ENCODE measurements around the gene PRKCQ.

The PRKCQ gene

DNA sequence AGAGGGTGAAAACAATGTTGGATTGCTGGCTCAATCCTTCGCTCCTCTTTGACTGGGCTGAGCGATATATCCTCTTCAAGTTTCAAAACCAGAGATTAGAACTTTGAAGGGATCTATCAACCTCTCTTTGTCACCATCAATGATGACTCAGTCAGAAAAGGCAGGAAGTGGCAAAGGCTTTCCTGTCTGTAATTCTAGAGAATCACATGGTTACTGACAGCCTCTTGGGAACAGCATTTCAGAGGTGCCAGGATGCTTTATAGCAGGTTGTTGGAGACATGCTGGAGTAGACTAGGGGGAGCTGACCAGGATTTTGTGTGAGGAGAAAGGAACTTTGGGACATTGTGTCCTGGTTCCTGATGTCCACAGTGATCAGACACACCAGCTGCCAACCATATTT lies 81.3 kb downstream of the PRKCQ start:
- Histone ChIP-seq H4K12ac (ENCODE audit: low read depth, low read length) (no peak overlapping the region), H3K4me2 (ENCODE audit: low read length) (no peak overlapping the region), H3K18ac (ENCODE audit: low read length) (no peak overlapping the region), H3K9me3 (ENCODE audit: insufficient read depth, low read depth, low read length) (no peaks in the 10 kb centered on the region), H3K27ac (ENCODE audit: low read depth, low read length) (no peak overlapping the region), H3K36me3 (ENCODE audit: control insufficient read depth in 1 of 2, insufficient read depth in 2 of 2, low read length in 2 of 2) (no peaks in the 10 kb centered on the region), H2BK5ac (ENCODE audit: low read depth, low read length, poor library complexity) (no peak overlapping the region), H3K4me1 (ENCODE audit: control insufficient read depth in 1 of 2, insufficient read depth in 2 of 2, low read length in 2 of 2) (peaks cover 0 to 4% of the 10 kb centered on the region in 2 experiments), H4K8ac (ENCODE audit: low read depth, low read length) (no peak overlapping the region), H2BK120ac (ENCODE audit: insufficient read depth, low read length, poor library complexity) (no peak overlapping the region), H2AK5ac (ENCODE audit: low read length) (no peak overlapping the region), H4K91ac (ENCODE audit: low read depth, low read length) (no peak overlapping the region), H3K4me3 (ENCODE audit: low read depth, low read length) (no peak overlapping the region), H3K4ac (ENCODE audit: low read depth, low read length) (no peak overlapping the region), H3K79me1 (ENCODE audit: low read length) (no peaks in the 10 kb centered on the region), H3K79me2 (ENCODE audit: control insufficient read depth, insufficient read depth, low read length, poor library complexity) (no peaks in the 10 kb centered on the region), H3K27me3 (ENCODE audit: insufficient read depth, low read length) (no peaks in the 10 kb centered on the region), H2AFZ (ENCODE audit: insufficient read depth, low read length, poor library complexity) (no peak overlapping the region), H3K14ac (ENCODE audit: low read length) (no peak overlapping the region), H2BK12ac (ENCODE audit: low read length) (no peak overlapping the region), H3K9ac (ENCODE audit: low read length) (no peak overlapping the region), H3K23ac (ENCODE audit: low read length) (no peak overlapping the region)
- no peak for DNase-seq
- no CpG with 5 or more reads among the region's 2 CpGs for WGBS (ENCODE audit: extremely low coverage, insufficient coverage, insufficient read length)

DNA sequence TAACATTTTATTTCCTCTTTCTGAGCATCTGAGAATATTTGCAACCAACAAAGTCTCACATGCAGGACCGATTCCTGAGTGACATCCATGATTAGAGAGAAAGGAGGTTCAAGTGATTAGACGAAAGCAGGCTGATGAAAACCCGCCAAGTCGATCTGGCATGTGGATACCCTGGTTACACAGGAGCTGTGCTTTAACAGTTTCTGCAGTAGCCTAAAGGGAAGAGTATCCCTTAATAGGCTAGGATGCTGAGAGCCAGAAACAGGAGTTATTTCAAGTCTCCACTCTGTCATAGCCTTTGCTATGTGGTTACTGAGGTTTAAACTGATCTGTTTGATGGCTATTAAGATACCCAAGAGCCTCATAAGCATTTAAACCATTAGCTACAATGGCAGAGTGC lies 82.5 kb downstream of the PRKCQ start:
- Histone ChIP-seq H3K23ac (ENCODE audit: low read length) (no peak overlapping the region), H3K27me3 (ENCODE audit: insufficient read depth, low read length) (no peaks in the 10 kb centered on the region), H3K14ac (ENCODE audit: low read length) (no peak overlapping the region), H2AK5ac (ENCODE audit: low read length) (no peak overlapping the region), H3K27ac (ENCODE audit: low read depth, low read length) (no peak overlapping the region), H3K79me1 (ENCODE audit: low read length) (no peaks in the 10 kb centered on the region), H4K12ac (ENCODE audit: low read depth, low read length) (no peak overlapping the region), H2AFZ (ENCODE audit: insufficient read depth, low read length, poor library complexity) (no peak overlapping the region), H2BK5ac (ENCODE audit: low read depth, low read length, poor library complexity) (no peak overlapping the region), H3K18ac (ENCODE audit: low read length) (no peak overlapping the region), H2BK12ac (ENCODE audit: low read length) (no peak overlapping the region), H4K91ac (ENCODE audit: low read depth, low read length) (no peak overlapping the region), H3K9me3 (ENCODE audit: insufficient read depth, low read depth, low read length) (no peaks in the 10 kb centered on the region), H4K8ac (ENCODE audit: low read depth, low read length) (no peak overlapping the region), H2BK120ac (ENCODE audit: insufficient read depth, low read length, poor library complexity) (no peak overlapping the region), H3K79me2 (ENCODE audit: control insufficient read depth, insufficient read depth, low read length, poor library complexity) (no peaks in the 10 kb centered on the region), H3K4me2 (ENCODE audit: low read length) (no peak overlapping the region), H3K4me3 (ENCODE audit: low read depth, low read length) (no peak overlapping the region), H3K9ac (ENCODE audit: low read length) (no peak overlapping the region), H3K4me1 (ENCODE audit: control insufficient read depth in 1 of 2, insufficient read depth in 2 of 2, low read length in 2 of 2) (peaks cover 0 to 4% of the 10 kb centered on the region in 2 experiments), H3K4ac (ENCODE audit: low read depth, low read length) (no peak overlapping the region), H3K36me3 (ENCODE audit: control insufficient read depth in 1 of 2, insufficient read depth in 2 of 2, low read length in 2 of 2) (no peaks in the 10 kb centered on the region)
- no peak for DNase-seq
- no CpG with 5 or more reads among the region's 4 CpGs for WGBS (ENCODE audit: extremely low coverage, insufficient coverage, insufficient read length)

DNA sequence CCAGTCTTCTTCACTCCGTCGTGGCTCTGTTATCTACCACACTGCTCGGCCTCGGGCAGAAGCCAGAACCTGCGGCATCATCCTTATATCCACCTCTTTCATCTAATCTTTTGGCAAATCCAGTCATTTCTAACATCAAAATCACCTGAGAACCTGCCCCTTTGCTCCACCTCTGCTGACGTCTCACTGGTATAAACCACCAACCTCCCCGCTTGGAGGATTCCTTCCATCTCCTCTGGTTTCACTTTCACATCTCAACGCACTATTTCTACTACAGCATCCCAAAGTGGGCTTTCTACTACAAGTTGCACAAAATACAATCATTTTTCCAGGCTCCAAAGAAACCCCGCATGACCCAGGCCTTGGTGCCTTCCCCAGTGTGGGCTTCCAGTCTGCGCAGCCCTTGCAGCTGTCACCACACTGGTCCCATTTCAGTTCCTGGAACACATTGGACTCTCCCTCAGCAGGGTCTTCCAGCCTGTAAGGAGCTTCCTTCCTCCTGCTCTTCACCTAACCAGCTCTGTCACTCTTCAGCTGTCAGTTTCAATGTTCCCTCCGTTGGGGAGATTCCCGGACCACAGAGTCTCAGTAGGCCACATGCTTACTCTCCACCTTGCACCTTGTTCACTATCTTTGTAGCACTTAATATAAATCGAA lies 85.0 kb downstream of the PRKCQ start:
- Histone ChIP-seq H3K23ac (ENCODE audit: low read length) (no peak overlapping the region), H3K9ac (ENCODE audit: low read length) (no peak overlapping the region), H2AFZ (ENCODE audit: insufficient read depth, low read length, poor library complexity) (no peak overlapping the region), H3K4me2 (ENCODE audit: low read length) (no peak overlapping the region), H2BK5ac (ENCODE audit: low read depth, low read length, poor library complexity) (no peak overlapping the region), H4K91ac (ENCODE audit: low read depth, low read length) (no peak overlapping the region), H3K9me3 (ENCODE audit: insufficient read depth, low read depth, low read length) (no peaks in the 10 kb centered on the region), H2AK5ac (ENCODE audit: low read length) (no peak overlapping the region), H2BK120ac (ENCODE audit: insufficient read depth, low read length, poor library complexity) (no peak overlapping the region), H2BK12ac (ENCODE audit: low read length) (no peak overlapping the region), H3K4me1 (ENCODE audit: control insufficient read depth in 1 of 2, insufficient read depth in 2 of 2, low read length in 2 of 2) (peaks cover 0 to 4% of the 10 kb centered on the region in 2 experiments), H3K79me1 (ENCODE audit: low read length) (no peaks in the 10 kb centered on the region), H3K14ac (ENCODE audit: low read length) (no peak overlapping the region), H3K36me3 (ENCODE audit: control insufficient read depth in 1 of 2, insufficient read depth in 2 of 2, low read length in 2 of 2) (no peaks in the 10 kb centered on the region), H3K4me3 (ENCODE audit: low read depth, low read length) (no peak overlapping the region), H3K27ac (ENCODE audit: low read depth, low read length) (no peak overlapping the region), H4K12ac (ENCODE audit: low read depth, low read length) (no peak overlapping the region), H3K27me3 (ENCODE audit: insufficient read depth, low read length) (no peaks in the 10 kb centered on the region), H4K8ac (ENCODE audit: low read depth, low read length) (no peak overlapping the region), H3K4ac (ENCODE audit: low read depth, low read length) (no peak overlapping the region), H3K18ac (ENCODE audit: low read length) (no peak overlapping the region), H3K79me2 (ENCODE audit: control insufficient read depth, insufficient read depth, low read length, poor library complexity) (no peaks in the 10 kb centered on the region)
- DNase-seq = no peak
- no CpG with 5 or more reads among the region's 13 CpGs for WGBS (ENCODE audit: extremely low coverage, insufficient coverage, insufficient read length)

DNA sequence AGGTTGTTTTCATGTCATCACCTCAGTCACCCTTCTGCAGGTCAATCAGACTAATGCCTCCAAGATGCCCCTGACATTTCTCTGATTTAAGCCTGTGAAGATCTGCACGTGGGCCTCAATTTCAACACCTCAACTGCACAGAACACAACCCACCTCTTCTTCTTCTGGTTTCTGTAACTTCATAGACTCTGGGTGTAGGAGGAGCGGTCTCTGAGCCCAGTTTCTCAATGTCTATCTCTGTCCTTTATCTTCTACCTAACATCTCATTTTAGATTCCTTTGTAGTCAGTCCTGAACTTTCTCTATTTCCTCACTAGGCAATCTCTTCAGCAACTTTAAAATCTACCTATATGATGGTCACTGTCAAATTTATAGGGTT lies 85.6 kb downstream of the PRKCQ start:
- no peak overlapping the region for H2BK5ac ChIP-seq (ENCODE audit: low read depth, low read length, poor library complexity)
- H3K14ac ChIP-seq (ENCODE audit: low read length) = no peak overlapping the region
- no peak overlapping the region for H3K4me2 ChIP-seq (ENCODE audit: low read length)
- no peak overlapping the region for H3K9ac ChIP-seq (ENCODE audit: low read length)
- H3K79me1 ChIP-seq (ENCODE audit: low read length) = no peaks in the 10 kb centered on the region
- H2BK12ac ChIP-seq (ENCODE audit: low read length) = no peak overlapping the region
- H4K8ac ChIP-seq (ENCODE audit: low read depth, low read length) = no peak overlapping the region
- H3K36me3 ChIP-seq (ENCODE audit: control insufficient read depth in 1 of 2, insufficient read depth in 2 of 2, low read length in 2 of 2) = no peaks in the 10 kb centered on the region
- no peak overlapping the region for H3K18ac ChIP-seq (ENCODE audit: low read length)
- H4K12ac ChIP-seq (ENCODE audit: low read depth, low read length) = no peak overlapping the region
- H2BK120ac ChIP-seq (ENCODE audit: insufficient read depth, low read length, poor library complexity) = no peak overlapping the region
- H4K91ac ChIP-seq (ENCODE audit: low read depth, low read length) = no peak overlapping the region
- no peak for DNase-seq
- no peak overlapping the region for H3K27ac ChIP-seq (ENCODE audit: low read depth, low read length)
- H3K4me3 ChIP-seq (ENCODE audit: low read depth, low read length) = no peak overlapping the region
- H3K79me2 ChIP-seq (ENCODE audit: control insufficient read depth, insufficient read depth, low read length, poor library complexity) = no peaks in the 10 kb centered on the region
- no peak overlapping the region for H2AFZ ChIP-seq (ENCODE audit: insufficient read depth, low read length, poor library complexity)
- H3K9me3 ChIP-seq (ENCODE audit: insufficient read depth, low read depth, low read length) = no peaks in the 10 kb centered on the region
- H3K23ac ChIP-seq (ENCODE audit: low read length) = no peak overlapping the region
- no peak overlapping the region for H2AK5ac ChIP-seq (ENCODE audit: low read length)
- WGBS (ENCODE audit: extremely low coverage, insufficient coverage, insufficient read length) = no CpG with 5 or more reads among the region's 2 CpGs
- H3K4ac ChIP-seq (ENCODE audit: low read depth, low read length) = no peak overlapping the region
- peaks cover 0 to 4% of the 10 kb centered on the region in 2 experiments for H3K4me1 ChIP-seq (ENCODE audit: control insufficient read depth in 1 of 2, insufficient read depth in 2 of 2, low read length in 2 of 2)
- no peaks in the 10 kb centered on the region for H3K27me3 ChIP-seq (ENCODE audit: insufficient read depth, low read length)
